Measurements from ENCODE around the gene DEFB115. TPM values are rescaled to one million over a fixed set of nuclear protein-coding genes. Genes with fewer than 3 reads are reported as not detected.

Gene DEFB115
- total and polyA plus RNA-seq, 2 of the 8 experiments (the other 6 are each of a cell fraction or from before 2014, with no cell fraction given): not detected

GRCh38 chr20:31308535-31309162 is 51.2 kb downstream of the DEFB115 start, which contains the start of gene DEFB116:
DEFB116 (minus strand) TSS chr20:31308585; CDS start chr20:31308585, 0 bp downstream.
- CTCF ChIA-PET (ENCODE audit: partially characterized antibody): no interaction called here
- WGBS, 2 experiments (ENCODE audit: extremely low coverage in 1 of 2, insufficient coverage in 1 of 2, insufficient read length in 1 of 2, insufficient replicate concordance in 2 of 2, low coverage in 1 of 2, low lambda C conversion rate in 2 of 2, missing lambda C conversion rate in 1 of 2): 65% methylated on average over 8 of the region's 8 CpGs; no CpG with 5 or more reads in 1 of the 2 experiments

More at GRCh38 chr20:31308535-31309162, 51.2 kb downstream of the DEFB115 start, which contains the start of gene DEFB116:
- H3K23ac ChIP-seq (ENCODE audit: insufficient read length): no peak within 1 kb of the TSS
- H3K36me3 ChIP-seq (ENCODE audit: control insufficient read depth in 2 of 4, insufficient read depth in 4 of 4, low read length in 3 of 4): no peaks in the 10 kb centered on the region; a peak in 1 of 8 replicates
- H4K5ac ChIP-seq (ENCODE audit: insufficient read length, low read depth, low read length): no peak within 1 kb of the TSS
- TF ChIP-seq ASH2L (IDR thresholded peaks at IDR 0.05; ENCODE audit: low read length) (no peak), GABPA (IDR thresholded peaks at IDR 0.05; ENCODE audit: borderline replicate concordance, insufficient read depth, low read length) (no peak), ATF2 (IDR thresholded peaks at IDR 0.05; ENCODE audit: low read length) (no peak)
- H3K4ac ChIP-seq (replicated peaks; ENCODE audit: insufficient read length, low read depth, low read length): no peak within 1 kb of the TSS
- H3K14ac ChIP-seq (ENCODE audit: insufficient read length): no peak within 1 kb of the TSS
- peaks cover 84 to 90% of the 10 kb centered on the region in 2 experiments for H3K9me3 ChIP-seq (ENCODE audit: insufficient read depth in 2 of 2, low read depth in 1 of 2, low read length in 1 of 2)
- no peak within 1 kb of the TSS for H4K91ac ChIP-seq (replicated peaks; ENCODE audit: insufficient read length, low read length)
- no peak within 1 kb of the TSS for H3K4me2 ChIP-seq (ENCODE audit: insufficient read depth in 1 of 2, low read depth in 2 of 2, low read length in 2 of 2)
- no peak within 1 kb of the TSS for H3K27ac ChIP-seq (ENCODE audit: low read depth, low read length)
- no peak within 1 kb of the TSS for H2BK120ac ChIP-seq (replicated peaks; ENCODE audit: low read depth, low read length)
- POLR2A ChIA-PET (ENCODE audit: partially characterized antibody): no interaction called here
- H3K4me3 ChIP-seq (ENCODE audit: extremely low read depth in 1 of 4, insufficient read depth in 2 of 4, low read depth in 3 of 4, low read length in 4 of 4): no peak within 1 kb of the TSS
- H2BK12ac ChIP-seq (ENCODE audit: low read depth, low read length): no peak within 1 kb of the TSS
- no peak within 1 kb of the TSS for H3K18ac ChIP-seq (ENCODE audit: extremely low read depth, low read length)
- no peaks in the 10 kb centered on the region for H3K79me2 ChIP-seq (ENCODE audit: control insufficient read depth in 1 of 2, insufficient read depth in 2 of 2, low read length in 2 of 2)
- DNase-seq (ENCODE audit: low read depth in 1 of 2, low spot score in 2 of 2): no peak
- no peak within 1 kb of the TSS for H4K8ac ChIP-seq (ENCODE audit: extremely low read depth, insufficient read depth, low read length)
- no peak within 1 kb of the TSS for H2BK20ac ChIP-seq (ENCODE audit: low read length)
- H3K23me2 ChIP-seq (ENCODE audit: low read depth, low read length): no peaks in the 10 kb centered on the region; the same call in 1 of the 2 replicates
- no peaks in the 10 kb centered on the region for H4K20me1 ChIP-seq (replicated peaks in 1 of 2; ENCODE audit: control insufficient read depth in 1 of 2, insufficient read depth in 2 of 2, low read length in 2 of 2)
- peaks cover 0 to 1% (median 0%) of the 10 kb centered on the region in 4 experiments; a peak in 1 of 7 replicates for H3K27me3 ChIP-seq (replicated peaks in 1 of 4; ENCODE audit: control insufficient read depth in 3 of 4, extremely low read depth in 1 of 4, insufficient read depth in 3 of 4, low read length in 3 of 4)
- H3K79me1 ChIP-seq (ENCODE audit: low read depth, low read length): no peaks in the 10 kb centered on the region
- H2BK5ac ChIP-seq (ENCODE audit: low read depth, low read length): no peak within 1 kb of the TSS
- no peak for FAIRE-seq
- H2AK5ac ChIP-seq (ENCODE audit: low read depth, low read length): no peak within 1 kb of the TSS
- H3K9ac ChIP-seq (replicated peaks in 1 of 4; ENCODE audit: extremely low read depth in 1 of 4, low read depth in 3 of 4, low read length in 3 of 4): no peak within 1 kb of the TSS
- H3K56ac ChIP-seq (replicated peaks; ENCODE audit: insufficient read length, low read depth, low read length): no peak within 1 kb of the TSS
- no peak within 1 kb of the TSS for H2BK15ac ChIP-seq (ENCODE audit: low read length)
- no peaks in the 10 kb centered on the region for H3K4me1 ChIP-seq (replicated peaks in 1 of 4; ENCODE audit: control insufficient read depth in 3 of 4, insufficient read depth in 4 of 4, low read length in 3 of 4)
- H2AFZ ChIP-seq (ENCODE audit: low read length): no peak within 1 kb of the TSS
